SK-N-SH treated with all-trans-retinoic acid at 6 μM for 48 hours (cell line): ENCODE data around the gene CDKN2C.

Experiments
- ATAC-seq: fragments of 200-7000 bp; cut with Tn5 transposase; 3 replicates; pipeline ENCODE4 v1.9.1; 2020; ENCODE audit warnings: mild to moderate bottlenecking, moderate library complexity
- ARNTL ChIP-seq: fragments of 450-650 bp; formaldehyde crosslinking; IDR thresholded peaks from 2 replicates; pipeline ENCODE4 v1.5.0; 2020; ENCODE audit warnings: low read depth, mild to moderate bottlenecking, moderate library complexity, borderline replicate concordance
- BACH2 ChIP-seq: fragments of 250-450 bp; sonication (Bioruptor Pico); IDR thresholded peaks from 2 replicates; pipeline ENCODE4 v1.9.0; 2021; ENCODE audit warnings: mild to moderate bottlenecking, borderline replicate concordance
- CSDC2 ChIP-seq: fragments of 250-450 bp; sonication (Bioruptor Pico); IDR thresholded peaks from 2 replicates; pipeline ENCODE4 v1.5.0; 2020; ENCODE audit warnings: mild to moderate bottlenecking, moderate library complexity
- ESRRG ChIP-seq: fragments of 250-450 bp; sonication (Bioruptor Pico); IDR thresholded peaks from 2 replicates; pipeline ENCODE4 v1.6.1; 2021; ENCODE audit warnings: mild to moderate bottlenecking
- GLIS3 ChIP-seq: fragments of 250-450 bp; sonication (Bioruptor Pico); IDR thresholded peaks from 2 replicates; pipeline ENCODE4 v1.5.0; 2020; ENCODE audit warnings: mild to moderate bottlenecking, moderate library complexity
- ISL1 ChIP-seq: fragments of 250-450 bp; sonication (Bioruptor Pico); IDR thresholded peaks from 2 replicates; pipeline ENCODE4 v2.1.2; 2022; ENCODE audit warnings: mild to moderate bottlenecking, moderate library complexity
- OSR1 ChIP-seq: fragments of 250-450 bp; sonication (Bioruptor Pico); IDR thresholded peaks from 2 replicates; pipeline ENCODE4 v1.8.0; 2022; ENCODE audit warnings: moderate library complexity, mild to moderate bottlenecking, inconsistent platforms
- PPARA ChIP-seq: fragments of 250-450 bp; sonication (Bioruptor Pico); IDR thresholded peaks from 2 replicates; pipeline ENCODE4 v1.5.0; 2020; ENCODE audit warnings: mild to moderate bottlenecking, borderline replicate concordance
- RARB ChIP-seq: fragments of 250-450 bp; sonication (Bioruptor Pico); IDR thresholded peaks from 2 replicates; pipeline ENCODE4 v1.8.0; 2021; ENCODE audit warnings: mild to moderate bottlenecking, moderate library complexity
- SNAI2 ChIP-seq: fragments of 250-450 bp; sonication (Bioruptor Pico); IDR thresholded peaks from 2 replicates; pipeline ENCODE4 v1.5.0; 2020; ENCODE audit warnings: mild to moderate bottlenecking, moderate library complexity
- TCF4 ChIP-seq: fragments of 250-450 bp; sonication (Bioruptor Pico); IDR thresholded peaks from 2 replicates; pipeline ENCODE4 v1.8.0; 2021; ENCODE audit warnings: mild to moderate bottlenecking, moderate library complexity, borderline replicate concordance
- TOX ChIP-seq: fragments of 250-450 bp; sonication (Bioruptor Pico); IDR thresholded peaks from 2 replicates; pipeline ENCODE4 v1.8.0; 2021; ENCODE audit warnings: mild to moderate bottlenecking, moderate library complexity, borderline replicate concordance
- ZC3H10 ChIP-seq: fragments of 250-450 bp; sonication (Bioruptor Pico); IDR thresholded peaks from 2 replicates; pipeline ENCODE4 v1.5.1; 2021; ENCODE audit warnings: mild to moderate bottlenecking, moderate library complexity
- ZFP3 ChIP-seq: fragments of 250-450 bp; sonication (Bioruptor Pico); IDR thresholded peaks from 2 replicates; pipeline ENCODE4 v1.5.0; 2020; ENCODE audit warnings: mild to moderate bottlenecking, moderate library complexity
- ZFP30 ChIP-seq: fragments of 450-650 bp; formaldehyde crosslinking; IDR thresholded peaks from 2 replicates; pipeline ENCODE4 v1.5.0; 2022; ENCODE audit warnings: mild to moderate bottlenecking, moderate library complexity
- ZNF565 ChIP-seq: fragments of 450-650 bp; formaldehyde crosslinking; conservative IDR thresholded peaks from 2 replicates; pipeline ENCODE4 v1.5.0; 2020; ENCODE audit warnings: low read depth, mild to moderate bottlenecking, moderate library complexity
- ZNF70 ChIP-seq: fragments of 450-650 bp; formaldehyde crosslinking; IDR thresholded peaks from 2 replicates; pipeline ENCODE4 v1.5.0; 2020; ENCODE audit warnings: mild to moderate bottlenecking, moderate library complexity
- ZNF8 ChIP-seq: fragments of 450-650 bp; formaldehyde crosslinking; IDR thresholded peaks from 2 replicates; pipeline ENCODE4 v1.5.0; 2020; ENCODE audit warnings: mild to moderate bottlenecking, moderate library complexity
- TF ChIP-seq, protein P1 (sequence below): fragments of 250-450 bp; sonication (Bioruptor Pico); IDR thresholded peaks from 2 replicates; pipeline ENCODE4 v1.5.0; 2020; ENCODE audit warnings: mild to moderate bottlenecking, moderate library complexity
- TF ChIP-seq, protein P2 (sequence below): fragments of 250-450 bp; sonication (Bioruptor Pico); IDR thresholded peaks from 2 replicates; pipeline ENCODE4 v1.8.0; 2021; ENCODE audit warnings: low read depth, mild to moderate bottlenecking, moderate library complexity, borderline replicate concordance
- TF ChIP-seq, protein P3 (sequence below): fragments of 250-450 bp; sonication (Bioruptor Pico); IDR thresholded peaks from 2 replicates; pipeline ENCODE4 v1.5.1; 2021; ENCODE audit warnings: mild to moderate bottlenecking, moderate library complexity
- TF ChIP-seq, protein P4 (sequence below): fragments of 250-450 bp; sonication (Bioruptor Pico); IDR thresholded peaks from 2 replicates; pipeline ENCODE4 v1.8.0; 2020; ENCODE audit warnings: mild to moderate bottlenecking, moderate library complexity, borderline replicate concordance
- TF ChIP-seq, protein P5 (sequence below): fragments of 250-450 bp; sonication (Bioruptor Pico); IDR thresholded peaks from 2 replicates; pipeline ENCODE4 v1.5.1; 2020; ENCODE audit warnings: low read depth, mild to moderate bottlenecking, moderate library complexity

The CDKN2C gene

DNA sequence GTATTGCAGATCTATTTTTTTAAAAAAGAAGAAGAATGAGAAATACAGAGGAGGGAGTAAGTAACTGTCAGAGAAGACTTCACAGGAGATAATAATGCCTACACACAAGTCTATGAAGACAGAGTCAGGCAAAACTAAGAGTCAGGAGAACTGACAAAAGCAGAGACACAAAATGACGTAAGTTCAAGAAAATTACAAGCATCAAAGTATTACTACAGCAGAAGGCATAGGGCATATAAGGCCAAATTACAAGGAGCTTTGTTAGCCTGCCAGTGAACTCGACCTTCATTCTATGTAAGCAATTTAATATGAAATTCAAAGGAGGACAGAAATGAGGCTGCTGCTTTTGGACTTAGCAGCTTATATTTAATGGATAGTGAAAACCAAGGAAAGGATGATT lies 33.7 kb upstream of the CDKN2C start:
- no peak for ATAC-seq
- TF ChIP-seq ZNF70 (CRISPR knock-in tag), result no peak
- TF ChIP-seq, protein P1, sequence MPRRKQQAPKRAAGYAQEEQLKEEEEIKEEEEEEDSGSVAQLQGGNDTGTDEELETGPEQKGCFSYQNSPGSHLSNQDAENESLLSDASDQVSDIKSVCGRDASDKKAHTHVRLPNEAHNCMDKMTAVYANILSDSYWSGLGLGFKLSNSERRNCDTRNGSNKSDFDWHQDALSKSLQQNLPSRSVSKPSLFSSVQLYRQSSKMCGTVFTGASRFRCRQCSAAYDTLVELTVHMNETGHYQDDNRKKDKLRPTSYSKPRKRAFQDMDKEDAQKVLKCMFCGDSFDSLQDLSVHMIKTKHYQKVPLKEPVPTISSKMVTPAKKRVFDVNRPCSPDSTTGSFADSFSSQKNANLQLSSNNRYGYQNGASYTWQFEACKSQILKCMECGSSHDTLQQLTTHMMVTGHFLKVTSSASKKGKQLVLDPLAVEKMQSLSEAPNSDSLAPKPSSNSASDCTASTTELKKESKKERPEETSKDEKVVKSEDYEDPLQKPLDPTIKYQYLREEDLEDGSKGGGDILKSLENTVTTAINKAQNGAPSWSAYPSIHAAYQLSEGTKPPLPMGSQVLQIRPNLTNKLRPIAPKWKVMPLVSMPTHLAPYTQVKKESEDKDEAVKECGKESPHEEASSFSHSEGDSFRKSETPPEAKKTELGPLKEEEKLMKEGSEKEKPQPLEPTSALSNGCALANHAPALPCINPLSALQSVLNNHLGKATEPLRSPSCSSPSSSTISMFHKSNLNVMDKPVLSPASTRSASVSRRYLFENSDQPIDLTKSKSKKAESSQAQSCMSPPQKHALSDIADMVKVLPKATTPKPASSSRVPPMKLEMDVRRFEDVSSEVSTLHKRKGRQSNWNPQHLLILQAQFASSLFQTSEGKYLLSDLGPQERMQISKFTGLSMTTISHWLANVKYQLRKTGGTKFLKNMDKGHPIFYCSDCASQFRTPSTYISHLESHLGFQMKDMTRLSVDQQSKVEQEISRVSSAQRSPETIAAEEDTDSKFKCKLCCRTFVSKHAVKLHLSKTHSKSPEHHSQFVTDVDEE (CRISPR knock-in tag), result no peak
- TF ChIP-seq ZFP3 (CRISPR knock-in tag), result no peak
- no peak for TF ChIP-seq OSR1 (CRISPR knock-in tag)
- TF ChIP-seq, protein P2, sequence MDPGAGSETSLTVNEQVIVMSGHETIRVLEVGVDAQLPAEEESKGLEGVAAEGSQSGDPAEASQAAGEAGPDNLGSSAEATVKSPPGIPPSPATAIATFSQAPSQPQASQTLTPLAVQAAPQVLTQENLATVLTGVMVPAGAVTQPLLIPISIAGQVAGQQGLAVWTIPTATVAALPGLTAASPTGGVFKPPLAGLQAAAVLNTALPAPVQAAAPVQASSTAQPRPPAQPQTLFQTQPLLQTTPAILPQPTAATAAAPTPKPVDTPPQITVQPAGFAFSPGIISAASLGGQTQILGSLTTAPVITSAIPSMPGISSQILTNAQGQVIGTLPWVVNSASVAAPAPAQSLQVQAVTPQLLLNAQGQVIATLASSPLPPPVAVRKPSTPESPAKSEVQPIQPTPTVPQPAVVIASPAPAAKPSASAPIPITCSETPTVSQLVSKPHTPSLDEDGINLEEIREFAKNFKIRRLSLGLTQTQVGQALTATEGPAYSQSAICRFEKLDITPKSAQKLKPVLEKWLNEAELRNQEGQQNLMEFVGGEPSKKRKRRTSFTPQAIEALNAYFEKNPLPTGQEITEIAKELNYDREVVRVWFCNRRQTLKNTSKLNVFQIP, result no peak
- TF ChIP-seq CSDC2 (CRISPR knock-in tag), result no peak
- no peak for TF ChIP-seq ARNTL (CRISPR knock-in tag)
- no peak for TF ChIP-seq TOX (CRISPR knock-in tag)
- TF ChIP-seq TCF4 (CRISPR knock-in tag), result no peak
- TF ChIP-seq BACH2 (CRISPR knock-in tag), result no peak
- TF ChIP-seq PPARA (CRISPR knock-in tag), result no peak
- TF ChIP-seq GLIS3, result no peak
- TF ChIP-seq ESRRG (CRISPR knock-in tag), result no peak
- TF ChIP-seq ZC3H10, result no peak
- TF ChIP-seq ISL1 (CRISPR knock-in tag), result no peak
- TF ChIP-seq, protein P3, sequence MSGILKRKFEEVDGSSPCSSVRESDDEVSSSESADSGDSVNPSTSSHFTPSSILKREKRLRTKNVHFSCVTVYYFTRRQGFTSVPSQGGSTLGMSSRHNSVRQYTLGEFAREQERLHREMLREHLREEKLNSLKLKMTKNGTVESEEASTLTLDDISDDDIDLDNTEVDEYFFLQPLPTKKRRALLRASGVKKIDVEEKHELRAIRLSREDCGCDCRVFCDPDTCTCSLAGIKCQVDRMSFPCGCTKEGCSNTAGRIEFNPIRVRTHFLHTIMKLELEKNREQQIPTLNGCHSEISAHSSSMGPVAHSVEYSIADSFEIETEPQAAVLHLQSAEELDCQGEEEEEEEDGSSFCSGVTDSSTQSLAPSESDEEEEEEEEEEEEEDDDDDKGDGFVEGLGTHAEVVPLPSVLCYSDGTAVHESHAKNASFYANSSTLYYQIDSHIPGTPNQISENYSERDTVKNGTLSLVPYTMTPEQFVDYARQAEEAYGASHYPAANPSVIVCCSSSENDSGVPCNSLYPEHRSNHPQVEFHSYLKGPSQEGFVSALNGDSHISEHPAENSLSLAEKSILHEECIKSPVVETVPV (CRISPR knock-in tag), result no peak
- no peak for TF ChIP-seq RARB
- no peak for TF ChIP-seq ZNF565 (CRISPR knock-in tag)
- no peak for TF ChIP-seq SNAI2 (CRISPR knock-in tag)

DNA sequence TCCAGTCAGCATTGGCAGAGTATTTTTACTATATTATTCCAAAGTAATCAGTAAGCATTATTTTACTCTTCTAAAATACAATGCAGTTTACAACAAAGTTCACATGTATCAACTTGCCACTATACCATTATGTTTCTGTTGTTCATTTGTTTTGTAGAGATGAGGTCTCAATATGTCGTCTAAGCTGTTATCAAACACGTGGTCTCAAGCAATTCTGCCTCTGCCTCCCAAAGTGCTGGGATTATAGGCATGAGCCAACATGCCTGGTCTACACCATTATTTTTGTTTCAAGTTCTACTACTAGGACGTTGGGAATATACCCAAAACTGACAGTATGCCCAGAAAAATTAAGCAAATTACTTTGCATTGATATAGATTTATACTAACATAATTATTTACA lies 29.8 kb upstream of the CDKN2C start:
- TF ChIP-seq TCF4 (CRISPR knock-in tag), result no peak
- no peak for TF ChIP-seq ZC3H10
- no peak for TF ChIP-seq OSR1 (CRISPR knock-in tag)
- no peak for TF ChIP-seq RARB
- no peak for TF ChIP-seq CSDC2 (CRISPR knock-in tag)
- TF ChIP-seq, protein P1 (CRISPR knock-in tag), result no peak
- TF ChIP-seq, protein P3 (CRISPR knock-in tag), result no peak
- no peak for TF ChIP-seq ISL1 (CRISPR knock-in tag)
- no peak for TF ChIP-seq ARNTL (CRISPR knock-in tag)
- no peak for TF ChIP-seq ESRRG (CRISPR knock-in tag)
- TF ChIP-seq ZFP30 (CRISPR knock-in tag), result no peak
- TF ChIP-seq, protein P2, result no peak
- no peak for TF ChIP-seq ZNF8 (CRISPR knock-in tag)
- TF ChIP-seq ZNF565 (CRISPR knock-in tag), result no peak
- TF ChIP-seq PPARA (CRISPR knock-in tag), result no peak
- no peak for TF ChIP-seq ZFP3 (CRISPR knock-in tag)
- TF ChIP-seq, protein P4, sequence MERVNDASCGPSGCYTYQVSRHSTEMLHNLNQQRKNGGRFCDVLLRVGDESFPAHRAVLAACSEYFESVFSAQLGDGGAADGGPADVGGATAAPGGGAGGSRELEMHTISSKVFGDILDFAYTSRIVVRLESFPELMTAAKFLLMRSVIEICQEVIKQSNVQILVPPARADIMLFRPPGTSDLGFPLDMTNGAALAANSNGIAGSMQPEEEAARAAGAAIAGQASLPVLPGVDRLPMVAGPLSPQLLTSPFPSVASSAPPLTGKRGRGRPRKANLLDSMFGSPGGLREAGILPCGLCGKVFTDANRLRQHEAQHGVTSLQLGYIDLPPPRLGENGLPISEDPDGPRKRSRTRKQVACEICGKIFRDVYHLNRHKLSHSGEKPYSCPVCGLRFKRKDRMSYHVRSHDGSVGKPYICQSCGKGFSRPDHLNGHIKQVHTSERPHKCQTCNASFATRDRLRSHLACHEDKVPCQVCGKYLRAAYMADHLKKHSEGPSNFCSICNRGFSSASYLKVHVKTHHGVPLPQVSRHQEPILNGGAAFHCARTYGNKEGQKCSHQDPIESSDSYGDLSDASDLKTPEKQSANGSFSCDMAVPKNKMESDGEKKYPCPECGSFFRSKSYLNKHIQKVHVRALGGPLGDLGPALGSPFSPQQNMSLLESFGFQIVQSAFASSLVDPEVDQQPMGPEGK (CRISPR knock-in tag), result no peak
- no peak for TF ChIP-seq GLIS3
- TF ChIP-seq, protein P5, sequence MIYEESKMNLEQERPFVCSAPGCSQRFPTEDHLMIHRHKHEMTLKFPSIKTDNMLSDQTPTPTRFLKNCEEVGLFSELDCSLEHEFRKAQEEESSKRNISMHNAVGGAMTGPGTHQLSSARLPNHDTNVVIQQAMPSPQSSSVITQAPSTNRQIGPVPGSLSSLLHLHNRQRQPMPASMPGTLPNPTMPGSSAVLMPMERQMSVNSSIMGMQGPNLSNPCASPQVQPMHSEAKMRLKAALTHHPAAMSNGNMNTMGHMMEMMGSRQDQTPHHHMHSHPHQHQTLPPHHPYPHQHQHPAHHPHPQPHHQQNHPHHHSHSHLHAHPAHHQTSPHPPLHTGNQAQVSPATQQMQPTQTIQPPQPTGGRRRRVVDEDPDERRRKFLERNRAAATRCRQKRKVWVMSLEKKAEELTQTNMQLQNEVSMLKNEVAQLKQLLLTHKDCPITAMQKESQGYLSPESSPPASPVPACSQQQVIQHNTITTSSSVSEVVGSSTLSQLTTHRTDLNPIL, result no peak
- TF ChIP-seq ZNF70 (CRISPR knock-in tag), result no peak
- no peak for ATAC-seq
